NCI-H146 treated with DMSO at 0.1 percent for 48 hours (cell line): ENCODE measurements around the gene AURKAIP1.
A peak's percentile ranks its signal among the peaks of the same experiment; 100 is the strongest.
"Not testable (repeated sequence)": the region's sequence is repeated elsewhere in the genome, so short reads cannot be mapped to it uniquely, and the experiment has no call there.

Source experiments
- DNase-seq: peaks from one replicate; lab custom pipeline; 2025; ENCODE audit not compliant: unreplicated experiment; lab: John Stamatoyannopoulos, UW

AURKAIP1 gene

DNA sequence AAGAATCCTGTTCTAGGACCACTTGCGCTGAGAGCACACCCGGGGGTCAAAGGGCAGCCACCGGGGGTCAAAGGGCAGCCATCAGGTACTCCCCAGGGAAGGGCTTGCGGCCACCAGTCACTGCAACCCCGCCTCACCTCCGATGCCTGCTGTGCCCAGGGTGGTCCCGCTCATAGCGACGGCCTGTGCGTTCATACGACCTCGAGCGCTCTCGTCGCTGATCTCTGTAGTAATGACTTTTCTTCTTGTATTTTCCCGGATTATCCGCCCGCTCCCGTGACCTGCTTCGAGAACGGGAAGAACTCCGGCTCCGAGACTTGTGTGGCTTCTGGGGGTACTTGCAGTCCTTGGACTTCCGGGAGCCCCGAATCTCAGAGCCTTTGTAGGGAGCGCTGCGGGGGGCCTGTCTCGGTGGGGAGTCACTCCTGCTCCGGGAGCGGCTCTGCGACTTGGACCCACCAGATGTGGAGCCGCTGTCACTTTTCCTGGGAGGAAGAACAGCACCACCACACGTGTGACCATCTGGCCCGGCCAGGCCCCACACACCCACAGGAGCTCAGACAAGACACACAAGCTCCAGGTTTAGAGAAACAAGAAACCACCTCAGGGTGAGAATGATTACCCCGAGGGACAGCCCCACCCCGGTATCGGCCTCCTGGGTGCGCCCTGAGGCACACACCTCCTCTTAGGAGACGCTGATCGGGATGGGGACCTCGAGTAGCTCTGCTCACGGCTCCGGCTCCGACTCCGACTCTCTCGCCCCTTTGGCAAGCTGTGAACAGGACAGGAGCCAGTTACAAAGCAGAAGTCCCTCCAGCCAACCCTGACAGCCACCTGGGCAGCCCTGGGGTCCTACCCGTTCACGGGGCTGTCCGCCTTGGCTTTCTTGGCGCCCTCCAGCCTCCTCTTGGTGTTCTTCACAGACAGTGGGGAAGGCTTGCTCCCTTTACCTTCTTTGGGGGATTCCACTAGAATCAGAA is 12.4 kb upstream of the AURKAIP1 start:
- DNase-seq, result no peak

DNA sequence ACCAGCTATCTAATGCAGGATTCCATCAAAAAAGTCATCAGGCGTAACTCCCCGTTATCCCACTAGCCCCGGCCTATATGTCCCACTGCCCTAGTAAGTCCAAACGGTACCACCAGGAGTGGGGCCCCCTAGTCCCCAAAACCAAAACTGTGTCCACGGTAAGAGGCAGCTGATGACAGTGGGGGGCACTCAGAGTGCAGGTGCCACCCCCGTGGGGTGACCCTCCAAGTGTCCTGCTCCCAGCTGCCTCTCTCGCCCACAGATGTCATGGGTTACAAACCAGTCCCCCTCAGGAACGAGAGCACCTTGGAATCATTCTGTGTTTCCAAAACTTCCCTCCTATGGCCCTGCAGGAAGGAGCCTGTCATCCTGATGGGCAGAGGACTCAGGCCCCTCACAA is 10.9 kb upstream of the AURKAIP1 start:
- no peak for DNase-seq

DNA sequence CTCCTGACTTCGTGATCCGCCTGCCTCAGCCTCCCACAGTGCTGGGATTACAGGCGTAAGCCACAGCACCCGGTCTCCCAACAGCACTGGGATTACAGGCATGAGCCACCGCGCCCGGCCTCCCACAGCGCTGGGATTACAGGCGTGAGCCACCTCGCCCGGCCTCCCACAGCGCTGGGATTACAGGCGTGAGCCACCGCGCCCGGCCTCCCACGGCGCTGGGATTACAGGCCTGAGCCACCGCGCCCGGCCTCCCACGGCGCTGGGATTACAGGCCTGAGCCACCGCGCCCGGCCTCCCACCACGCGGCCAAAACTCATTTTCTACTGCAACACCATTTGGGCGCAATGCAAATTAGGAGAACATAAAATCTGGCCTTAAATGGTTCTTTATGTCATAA is 10.3 kb upstream of the AURKAIP1 start:
- DNase-seq, result not testable (repeated sequence)

DNA sequence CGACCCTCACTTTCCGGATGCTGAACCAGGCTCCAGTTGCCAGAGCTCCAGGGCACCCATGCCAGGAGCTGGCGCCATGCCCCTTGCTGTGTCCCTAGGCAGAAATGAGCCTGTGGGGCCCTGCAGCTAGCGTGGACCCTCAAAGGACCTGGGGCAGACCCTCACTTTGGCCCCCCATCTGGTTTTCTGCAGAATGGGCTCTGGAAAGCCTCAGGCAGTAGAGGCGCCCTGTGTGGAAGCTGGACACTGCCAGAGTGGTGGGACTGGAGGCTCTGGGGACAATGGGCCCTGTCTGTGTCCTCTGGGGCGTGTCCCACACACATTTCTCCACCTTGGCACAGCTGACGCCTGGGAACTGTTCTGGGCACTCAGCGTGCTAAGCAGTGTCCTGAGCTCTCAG is 6.3 kb upstream of the AURKAIP1 start:
- no peak for DNase-seq

DNA sequence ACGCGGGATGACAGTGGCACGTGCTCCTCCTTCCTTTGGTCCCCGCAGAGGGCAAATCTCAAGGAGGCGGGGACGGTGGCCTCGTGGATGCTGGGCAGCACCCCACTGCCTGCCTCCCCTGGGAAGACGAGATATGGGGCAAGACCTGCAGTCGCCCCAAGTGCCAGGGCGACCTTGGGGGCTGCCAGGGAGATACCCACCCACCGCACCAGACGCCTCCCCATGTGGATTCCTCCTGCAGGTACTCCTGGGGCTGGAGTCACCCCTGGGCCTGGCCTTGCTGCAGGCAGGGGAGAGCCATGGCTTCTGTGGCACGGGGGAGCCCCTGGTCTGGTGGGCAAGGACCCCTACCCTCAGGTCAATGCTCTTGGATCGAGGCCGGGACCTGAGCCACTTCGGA is 5.9 kb upstream of the AURKAIP1 start:
- DNase-seq, result no peak

DNA sequence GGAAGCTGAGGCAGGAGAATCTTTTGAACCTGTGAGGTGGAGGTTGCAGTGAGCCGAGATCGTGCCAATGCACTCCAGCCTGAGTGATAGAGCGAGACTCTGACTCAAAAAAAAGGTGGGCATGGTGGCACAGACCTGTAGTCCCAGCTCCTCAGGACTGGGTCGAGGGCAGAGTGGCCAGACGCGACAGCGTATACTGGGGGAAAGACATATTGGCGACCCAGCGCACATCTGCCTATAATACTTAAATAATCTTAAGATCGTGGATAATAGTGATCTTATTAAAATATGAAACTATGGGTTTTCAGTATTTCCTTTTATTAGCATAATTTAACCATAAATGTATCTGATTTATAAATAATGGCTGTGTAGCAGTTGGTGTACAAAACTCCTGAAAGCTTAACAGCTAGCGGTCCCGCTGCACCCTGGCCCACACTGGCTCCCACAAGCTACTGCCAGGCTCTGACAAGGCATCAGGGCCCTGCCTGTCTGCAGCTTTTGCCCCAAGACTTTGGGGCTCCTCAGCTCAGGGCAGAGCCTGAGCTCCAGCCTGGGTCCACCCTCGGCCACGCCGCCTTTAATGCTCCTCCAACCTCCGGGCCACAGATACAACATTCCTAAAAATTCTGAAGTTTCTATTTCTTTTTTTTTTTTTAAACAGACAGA is 2.7 kb upstream of the AURKAIP1 start:
- no peak for DNase-seq

DNA sequence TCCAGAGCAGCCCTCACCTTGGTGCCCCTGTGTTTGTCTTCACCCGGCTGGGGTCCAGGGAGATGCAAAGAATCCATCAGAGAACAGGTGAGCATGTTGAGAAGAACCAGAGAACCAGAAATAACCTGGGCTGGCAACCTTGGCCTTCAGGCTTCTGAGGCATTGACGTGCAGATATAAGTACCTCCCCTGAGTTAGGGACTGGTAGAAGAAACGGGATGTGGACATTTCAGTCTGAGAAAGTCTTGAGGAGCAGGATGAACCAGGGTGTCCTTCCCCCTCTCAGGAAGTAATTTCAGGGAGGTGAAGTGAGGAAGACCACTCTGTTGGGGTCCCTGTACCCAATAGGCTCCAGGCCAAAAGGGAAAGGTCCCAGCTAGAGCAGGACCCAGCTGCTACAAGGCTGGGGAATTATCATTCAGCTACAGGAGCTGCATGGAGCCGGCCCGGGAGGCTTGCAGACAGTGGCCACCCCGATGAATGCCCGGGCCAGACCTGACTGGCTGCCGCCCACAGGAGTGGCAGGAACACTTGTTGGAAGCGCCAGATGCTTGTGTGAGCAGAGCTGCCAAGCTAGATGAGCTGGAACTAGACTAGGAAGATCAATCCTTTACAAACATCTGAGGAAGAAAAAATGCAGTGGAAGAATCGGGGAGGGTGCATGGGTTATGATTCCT is 1.7 kb upstream of the AURKAIP1 start:
- DNase-seq, result no peak

DNA sequence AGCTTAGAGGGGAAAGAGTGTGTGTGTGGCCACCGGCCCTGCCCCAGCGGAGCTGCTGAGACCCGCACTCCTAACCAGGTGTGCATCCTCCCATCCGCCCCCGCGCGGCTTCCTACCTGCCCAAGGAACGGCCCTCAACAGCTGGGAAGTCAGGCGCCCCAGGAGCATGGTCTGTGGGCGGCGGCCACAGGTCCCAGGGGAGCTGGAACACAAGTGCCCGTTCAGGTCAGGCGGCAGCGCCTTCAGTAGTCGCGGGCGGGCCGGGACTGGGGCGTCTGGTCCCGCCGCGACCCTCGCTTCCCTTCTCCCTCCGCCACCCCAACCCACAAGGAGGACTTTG is 448 bp downstream of the AURKAIP1 start:
- no peak for DNase-seq

DNA sequence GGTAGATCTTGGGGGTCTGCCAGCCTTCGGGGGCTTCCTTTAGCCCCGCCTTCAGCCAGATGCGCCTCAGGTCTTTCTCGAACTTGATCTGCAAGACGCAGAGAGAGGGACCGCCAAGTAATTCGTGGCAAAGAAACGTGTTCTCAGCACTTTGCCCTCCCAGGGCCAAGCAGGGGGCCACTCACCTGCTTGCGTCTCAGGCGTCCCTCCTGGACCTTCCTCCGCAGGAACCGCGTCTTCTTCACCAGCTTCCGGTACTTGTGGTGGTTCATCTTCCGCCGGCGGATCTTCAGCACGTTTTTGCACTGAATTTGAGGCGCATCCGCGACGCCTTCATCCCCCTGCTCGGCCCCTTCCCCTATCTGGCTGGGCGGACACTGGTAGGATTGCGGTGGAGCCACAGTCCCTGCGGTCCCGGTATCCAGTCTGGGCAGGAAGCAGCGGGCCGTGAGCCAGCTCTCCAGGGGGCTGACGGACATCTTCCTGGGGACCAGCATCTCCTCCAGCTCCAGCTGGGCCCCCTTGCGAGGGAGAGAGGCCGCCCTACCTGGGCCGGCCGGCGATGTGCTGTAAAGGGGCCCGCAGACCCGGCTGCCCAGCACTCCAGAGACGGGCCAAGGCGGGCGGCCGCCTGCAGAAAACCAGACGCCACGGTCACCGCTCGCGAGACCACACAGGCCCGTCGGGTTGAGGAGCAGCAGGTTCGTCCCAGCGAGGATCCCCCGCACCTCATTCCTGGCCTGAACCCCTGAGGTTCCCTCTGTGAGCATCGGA is 1.0 kb downstream of the AURKAIP1 start:
- DNase-seq, result no peak

DNA sequence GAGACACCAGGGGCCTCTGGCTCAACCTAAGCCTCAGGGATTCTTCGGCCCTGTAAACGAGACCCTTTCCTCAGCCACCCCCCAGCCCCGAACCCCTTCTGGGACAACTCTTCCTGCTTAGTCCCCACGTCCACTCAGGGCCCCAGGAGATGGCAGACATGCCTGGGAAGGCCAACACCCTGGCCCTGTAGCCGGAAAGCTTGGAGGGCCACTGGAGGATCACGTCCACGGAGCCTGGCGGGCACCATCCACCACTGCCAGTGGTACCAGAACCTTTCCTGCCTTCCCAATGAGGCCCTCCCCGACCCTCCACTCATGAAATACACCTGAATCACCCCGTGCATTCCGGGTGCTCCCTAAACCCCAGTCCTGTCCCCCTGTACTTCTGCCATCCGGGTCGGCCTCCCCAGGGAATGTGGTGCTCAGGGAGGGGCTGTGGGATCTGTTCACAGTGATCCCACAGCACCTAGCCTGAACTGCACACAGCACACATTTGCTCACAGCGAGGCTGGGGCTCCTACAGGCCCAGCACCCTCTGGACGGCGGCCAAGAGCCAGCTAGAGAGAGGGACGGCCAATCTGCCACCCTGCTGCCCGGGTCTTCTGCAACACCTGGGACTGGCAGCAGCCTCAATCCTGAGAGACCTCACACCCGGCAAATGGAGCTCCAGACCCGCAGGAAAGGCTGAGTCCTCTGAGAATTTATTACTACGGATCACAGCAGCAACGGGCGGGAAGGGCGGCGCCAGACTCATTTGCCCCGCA is 1.8 kb downstream of the AURKAIP1 start:
- DNase-seq, result no peak

DNA sequence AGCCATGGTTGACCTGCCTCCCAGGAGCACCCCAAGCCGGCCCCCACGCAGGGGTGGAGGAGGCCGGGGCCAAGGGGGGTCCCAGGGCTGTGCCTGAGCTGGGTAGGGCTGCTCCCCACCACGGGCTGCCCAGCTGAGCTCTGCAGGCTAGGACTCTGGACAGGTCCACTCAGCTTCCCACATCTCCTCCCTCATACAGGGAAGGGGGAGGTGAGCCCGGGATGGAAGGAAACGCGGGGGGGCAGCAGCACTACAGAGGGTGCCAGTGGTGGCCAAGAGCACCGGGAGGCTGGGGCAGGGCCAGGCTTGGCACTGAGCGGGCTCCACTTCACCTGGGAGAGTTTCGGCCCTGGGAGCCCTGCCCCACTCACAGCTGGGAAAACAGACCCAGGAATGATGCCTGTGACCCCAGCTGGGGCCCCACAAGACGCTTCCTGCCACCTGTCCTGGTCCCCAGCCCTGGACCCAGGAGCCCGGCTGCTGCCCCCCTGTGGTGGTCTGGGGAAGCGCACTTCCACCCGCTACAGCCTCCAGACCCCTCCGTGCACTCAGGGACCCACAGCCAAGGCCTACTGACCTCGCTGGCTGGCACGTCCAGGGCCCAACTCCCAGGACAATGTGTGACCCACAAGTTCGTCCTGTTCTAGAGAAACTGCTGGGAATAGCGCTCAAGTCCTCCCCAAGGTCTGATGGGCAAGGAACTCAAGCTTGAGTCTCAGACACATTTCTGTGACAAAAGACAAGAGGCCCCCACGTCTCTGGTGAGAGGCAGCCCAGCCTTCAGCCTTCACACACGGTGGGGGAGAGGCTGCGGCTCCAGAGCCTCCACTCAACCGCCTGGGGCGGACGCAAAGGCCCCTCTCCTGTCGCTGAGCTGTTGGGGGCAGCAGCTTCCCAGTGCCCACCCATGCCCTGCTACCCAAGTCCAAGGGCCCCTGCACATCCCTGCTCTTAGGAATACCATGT is 3.0 kb downstream of the AURKAIP1 start:
- DNase-seq, result peak; percentile 26

DNA sequence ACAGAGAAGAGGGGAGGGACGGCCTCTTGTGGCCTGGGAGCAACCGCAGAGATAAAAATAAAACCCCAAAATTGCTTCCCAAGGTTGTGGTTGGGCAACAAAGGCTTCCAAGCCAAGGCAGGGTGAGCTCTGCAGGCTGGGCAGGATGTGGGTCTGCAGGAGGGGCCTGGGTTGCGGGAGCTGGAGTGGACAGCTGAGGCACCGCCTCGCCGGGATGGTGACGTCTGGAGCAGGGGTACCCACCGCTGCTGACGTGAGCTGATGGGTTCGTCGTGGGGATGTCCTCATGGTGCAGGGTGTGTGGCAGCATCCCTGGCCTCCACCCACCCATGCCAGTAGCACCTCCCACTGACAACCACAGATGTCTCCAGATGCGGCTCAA is 3.7 kb downstream of the AURKAIP1 start:
- DNase-seq, result no peak

DNA sequence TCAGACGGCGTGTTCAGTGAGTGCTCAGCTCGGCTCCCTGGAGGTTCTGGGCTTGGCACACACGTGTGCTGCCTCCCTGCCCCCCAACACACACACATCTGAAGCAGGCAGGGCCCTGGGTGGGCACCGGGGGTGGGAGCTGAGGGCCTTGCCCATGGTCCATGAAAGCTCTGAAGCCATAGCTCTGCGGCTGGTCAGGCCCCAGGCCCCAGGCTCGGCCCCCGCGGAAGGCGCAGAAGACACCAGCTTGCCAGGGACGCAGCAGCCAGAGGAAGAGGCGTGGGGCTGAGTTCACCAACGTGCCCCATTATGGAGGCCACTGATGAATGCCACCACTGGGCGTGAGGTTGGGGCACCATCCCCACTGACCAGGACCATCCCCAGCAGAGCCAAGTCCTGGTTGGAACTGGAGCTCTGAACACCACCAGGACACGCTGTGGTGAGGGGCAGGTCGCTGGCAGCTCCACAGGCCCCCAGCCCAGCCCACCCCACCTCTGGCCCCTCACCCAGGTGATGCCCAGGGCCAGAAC is 4.2 kb downstream of the AURKAIP1 start:
- no peak for DNase-seq

DNA sequence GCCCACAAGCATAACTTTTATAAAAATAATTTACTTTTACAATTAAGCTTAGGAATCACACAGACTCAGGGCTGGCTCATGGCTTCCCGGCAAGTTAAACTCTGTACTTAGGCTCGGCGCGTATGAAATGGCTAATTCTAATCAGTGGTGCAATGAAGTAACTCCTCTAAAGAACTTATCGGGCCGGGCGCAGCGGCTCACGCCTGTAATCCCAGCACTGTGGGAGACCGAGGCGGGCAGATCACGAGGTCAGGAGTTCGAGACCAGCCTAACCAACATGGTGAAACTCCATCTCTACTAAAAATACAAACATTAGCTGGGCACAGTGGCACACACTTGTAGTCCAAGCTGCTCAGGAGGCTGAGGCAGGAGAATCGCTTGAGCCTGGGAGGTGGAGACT is 4.9 kb downstream of the AURKAIP1 start:
- DNase-seq, result not testable (repeated sequence)

DNA sequence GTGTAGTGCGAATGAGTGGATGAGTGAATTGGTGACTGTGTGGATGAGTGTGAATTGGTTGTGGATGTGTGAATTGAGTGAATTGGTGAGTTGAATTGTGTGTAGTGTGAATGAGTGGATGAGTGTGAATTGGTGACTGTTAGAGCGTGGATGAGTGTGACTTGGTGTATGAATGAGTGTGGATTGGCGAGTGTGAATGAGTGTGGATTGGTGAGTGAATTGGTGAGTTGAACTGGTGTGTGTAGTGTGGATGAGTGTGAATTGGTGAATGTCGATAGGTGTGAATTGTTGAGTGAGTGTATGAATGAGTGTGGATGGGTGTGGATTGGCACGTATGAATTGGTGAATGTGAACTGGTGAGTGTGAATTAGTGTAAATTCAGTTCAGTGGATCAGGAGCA is 7.7 kb downstream of the AURKAIP1 start:
- DNase-seq, result no peak

DNA sequence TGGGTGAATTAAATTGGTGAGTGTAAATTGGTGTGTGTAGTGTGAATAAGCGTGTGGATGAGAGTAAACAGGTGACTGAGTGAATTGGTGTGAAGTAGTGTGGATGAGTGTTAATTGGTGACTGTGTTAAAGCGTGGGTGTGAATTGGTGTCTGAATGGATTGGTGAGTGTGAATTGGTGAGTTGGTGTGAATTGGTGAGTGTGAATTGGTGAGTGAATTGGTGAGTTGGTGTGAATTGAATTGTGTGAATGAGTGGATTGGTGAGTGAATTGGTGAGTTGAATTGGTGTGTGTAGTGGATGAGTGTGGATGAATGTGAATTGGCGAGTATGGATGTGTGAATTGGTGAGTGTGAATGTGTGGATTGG is 8.3 kb downstream of the AURKAIP1 start:
- DNase-seq, result no peak

DNA sequence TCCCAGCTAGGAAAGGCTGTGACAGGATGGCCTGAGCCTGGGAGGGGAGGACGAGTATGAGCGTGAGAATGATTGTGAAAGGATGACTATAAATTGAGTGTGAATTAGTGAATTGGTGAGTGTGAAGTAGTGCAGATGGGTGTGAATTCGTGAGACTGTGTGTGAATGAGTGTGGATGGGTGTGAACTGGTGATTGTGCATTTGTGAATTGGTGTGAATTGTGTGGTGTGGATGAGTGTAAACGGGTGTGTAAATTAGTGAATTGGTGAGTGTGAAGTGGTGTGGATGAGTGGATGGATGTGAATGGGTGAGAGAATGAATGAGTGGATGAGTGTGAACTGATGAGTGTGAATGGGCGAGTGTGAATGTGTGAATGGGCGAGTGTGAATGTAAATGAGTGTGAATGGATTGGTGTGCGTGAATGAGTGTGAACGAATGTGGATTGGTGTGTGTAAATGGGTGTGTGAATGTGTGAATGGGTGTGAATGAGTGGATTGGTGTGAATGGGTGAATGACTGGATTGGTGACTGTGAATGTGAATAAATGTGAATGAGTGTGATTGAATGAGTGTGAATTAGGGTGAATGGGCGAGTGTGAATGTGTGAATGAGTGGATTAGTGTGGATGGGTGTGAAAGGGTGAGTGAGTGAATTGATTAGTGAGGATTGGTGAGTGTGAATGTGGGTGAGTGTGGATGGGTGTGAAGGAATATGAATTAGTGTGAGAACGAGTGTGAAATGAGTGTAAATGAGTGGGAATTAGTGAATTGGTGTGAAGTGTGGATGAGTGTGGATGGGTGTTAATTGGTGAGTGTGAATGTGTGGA is 8.9 kb downstream of the AURKAIP1 start:
- DNase-seq, result no peak

DNA sequence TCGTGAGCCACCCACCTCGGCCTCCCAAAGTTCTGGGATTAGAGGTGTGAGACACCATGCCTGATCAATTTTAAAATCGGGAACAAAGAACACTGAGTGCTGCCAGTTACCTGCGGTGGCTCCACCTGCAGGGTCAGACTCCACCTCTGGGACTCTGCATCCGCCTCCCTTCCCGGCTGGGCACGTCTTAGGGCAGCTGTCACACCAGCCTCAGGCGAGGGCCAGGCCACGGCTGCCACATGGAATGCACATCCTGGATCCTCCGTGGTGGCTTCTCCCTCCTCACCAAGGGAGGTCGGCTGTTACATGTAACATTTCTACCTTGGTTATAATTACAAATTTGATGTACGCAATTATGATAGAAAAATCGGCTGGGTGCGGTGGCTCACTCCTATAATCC is 10.7 kb downstream of the AURKAIP1 start:
- DNase-seq, result no peak
